Suprapubic skin (tissue), 3 donors: Measurements from ENCODE around the gene DUOXA1.
"Not testable (repeated sequence)": the region's sequence is repeated elsewhere in the genome, so short reads cannot be mapped to it uniquely, and the experiment has no call there.

Source experiments
- POLR2A ChIP-seq, 2 donors: fragments of 450-650 bp; IDR thresholded peaks; one replicate each; pipeline ENCODE4 v1.6.1; 2017; ENCODE audit warnings: antibody characterized with exemption in 2 of 2, mild to moderate bottlenecking in 2 of 2, moderate library complexity in 2 of 2
- TF ChIP-seq, protein P1 (sequence below), 2 donors: fragments of 200-600 bp in 1 of 2; fragments of 450-650 bp in 1 of 2; sonication (generic) in 1 of 2; IDR thresholded peaks; one replicate each; pipeline ENCODE4 v1.5.1; 2016 to 2019; ENCODE audit warnings: antibody characterized with exemption in 2 of 2, mild to moderate bottlenecking in 1 of 2, moderate library complexity in 1 of 2

DNA sequence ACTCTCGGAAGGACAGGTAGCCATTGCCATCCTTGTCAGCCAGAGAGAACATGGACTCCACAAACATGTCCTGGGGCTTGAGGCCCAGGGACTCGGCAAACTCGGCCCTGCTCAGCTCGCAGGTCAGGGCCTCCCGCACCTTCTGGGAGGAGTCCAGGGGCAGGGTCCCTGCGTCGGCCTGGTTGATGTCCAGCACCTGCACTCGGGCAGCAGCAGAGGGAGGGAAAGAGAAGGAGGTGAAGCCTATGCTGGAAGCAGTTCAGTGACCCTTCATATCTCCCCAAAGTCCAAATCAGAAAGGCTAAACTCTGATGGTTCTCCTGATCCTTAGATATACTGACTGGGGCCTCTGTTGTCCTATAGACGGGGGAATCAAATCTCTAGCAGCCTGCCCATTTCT is 25.5 kb downstream of the DUOXA1 start:
- TF ChIP-seq, protein P1, sequence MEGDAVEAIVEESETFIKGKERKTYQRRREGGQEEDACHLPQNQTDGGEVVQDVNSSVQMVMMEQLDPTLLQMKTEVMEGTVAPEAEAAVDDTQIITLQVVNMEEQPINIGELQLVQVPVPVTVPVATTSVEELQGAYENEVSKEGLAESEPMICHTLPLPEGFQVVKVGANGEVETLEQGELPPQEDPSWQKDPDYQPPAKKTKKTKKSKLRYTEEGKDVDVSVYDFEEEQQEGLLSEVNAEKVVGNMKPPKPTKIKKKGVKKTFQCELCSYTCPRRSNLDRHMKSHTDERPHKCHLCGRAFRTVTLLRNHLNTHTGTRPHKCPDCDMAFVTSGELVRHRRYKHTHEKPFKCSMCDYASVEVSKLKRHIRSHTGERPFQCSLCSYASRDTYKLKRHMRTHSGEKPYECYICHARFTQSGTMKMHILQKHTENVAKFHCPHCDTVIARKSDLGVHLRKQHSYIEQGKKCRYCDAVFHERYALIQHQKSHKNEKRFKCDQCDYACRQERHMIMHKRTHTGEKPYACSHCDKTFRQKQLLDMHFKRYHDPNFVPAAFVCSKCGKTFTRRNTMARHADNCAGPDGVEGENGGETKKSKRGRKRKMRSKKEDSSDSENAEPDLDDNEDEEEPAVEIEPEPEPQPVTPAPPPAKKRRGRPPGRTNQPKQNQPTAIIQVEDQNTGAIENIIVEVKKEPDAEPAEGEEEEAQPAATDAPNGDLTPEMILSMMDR (IDR thresholded peaks at IDR 0.05), result not testable (repeated sequence)
- not testable (repeated sequence) for TF ChIP-seq POLR2A (IDR thresholded peaks at IDR 0.05)
